GM23338 (cell line): ENCODE data around the gene FBLN2.

Source experiments
- CREB1 ChIP-seq: fragments of 250-450 bp; sonication (Bioruptor Pico); IDR thresholded peaks from 2 replicates; pipeline ENCODE4 v1.5.0; 2020; ENCODE audit warnings: low read depth, mild to moderate bottlenecking, moderate library complexity
- EZH2 ChIP-seq: fragments of 200-600 bp; sonication (generic); IDR thresholded peaks from one replicate; pipeline ENCODE4 v1.8.0; 2017; ENCODE audit warnings: antibody characterized with exemption, mild to moderate bottlenecking, low read depth; ENCODE audit not compliant: unreplicated experiment
- EZH2phosphoT487 ChIP-seq: fragments of 200-600 bp; sonication (generic); IDR thresholded peaks from one replicate; pipeline ENCODE4 v1.8.1; 2018; ENCODE audit warnings: antibody characterized with exemption; ENCODE audit not compliant: unreplicated experiment
- JUNB ChIP-seq: IDR thresholded peaks from one replicate; pipeline ENCODE4 v1.6.1; 2016; ENCODE audit warnings: antibody characterized with exemption; ENCODE audit not compliant: unreplicated experiment
- NANOG ChIP-seq: IDR thresholded peaks from 2 replicates; pipeline ENCODE4 v1.6.1; 2016; ENCODE audit warnings: antibody characterized with exemption, borderline replicate concordance
- POLR2AphosphoS5 ChIP-seq: IDR thresholded peaks from 2 replicates; pipeline ENCODE4 v1.6.1; 2016; ENCODE audit warnings: antibody characterized with exemption, low read depth
- STAT1 ChIP-seq: IDR thresholded peaks from one replicate; pipeline ENCODE4 v1.6.1; 2016; ENCODE audit warnings: antibody characterized with exemption; ENCODE audit not compliant: unreplicated experiment
- ZNF114 ChIP-seq: fragments of 250-450 bp; sonication (Bioruptor Pico); IDR thresholded peaks from 2 replicates; pipeline ENCODE4 v1.5.0; 2020; ENCODE audit warnings: mild to moderate bottlenecking, moderate library complexity
- ZNF331 ChIP-seq: fragments of 250-450 bp; sonication (Bioruptor Pico); IDR thresholded peaks from 2 replicates; pipeline ENCODE4 v1.5.0; 2020; ENCODE audit warnings: low read depth, mild to moderate bottlenecking, moderate library complexity
- TF ChIP-seq, protein P1 (sequence below): IDR thresholded peaks from one replicate; pipeline ENCODE4 v1.6.1; 2018; ENCODE audit warnings: antibody characterized with exemption; ENCODE audit not compliant: unreplicated experiment
- TF ChIP-seq, protein P2 (sequence below), 2 experiments: fragments of 200-600 bp in 1 of 2; sonication (generic) in 1 of 2; conservative IDR thresholded peaks; 2 replicates each; pipeline versions ENCODE4 v1.5.1 to v1.6.1; 2016 to 2017; ENCODE audit warnings: antibody characterized with exemption in 2 of 2, low read depth in 2 of 2, mild to moderate bottlenecking in 2 of 2, moderate library complexity in 1 of 2
- TF ChIP-seq, protein P3 (sequence below): IDR thresholded peaks from 2 replicates; pipeline ENCODE4 v1.6.1; 2016; ENCODE audit warnings: antibody characterized with exemption

DNA sequence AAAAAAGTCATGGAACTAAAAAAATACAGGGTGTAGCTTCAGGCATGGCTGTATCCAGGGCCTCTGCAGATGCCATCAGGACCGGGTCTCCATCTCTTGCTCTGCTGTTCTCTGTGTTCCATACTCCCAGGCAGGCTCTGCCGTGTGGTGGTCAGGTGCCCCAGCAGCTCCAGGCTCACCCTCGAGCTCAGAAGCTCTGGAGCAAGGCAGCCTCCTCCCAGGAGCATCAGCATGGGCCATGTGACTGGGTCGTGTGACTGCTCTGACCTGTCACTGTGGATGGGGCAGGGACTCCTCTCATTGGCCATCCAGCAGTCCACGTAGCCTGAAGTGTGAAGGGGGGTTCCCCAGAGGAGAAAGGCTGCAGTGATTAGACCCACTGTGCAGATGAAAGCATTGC is 8.5 kb downstream of the FBLN2 start:
- TF ChIP-seq, protein P1, sequence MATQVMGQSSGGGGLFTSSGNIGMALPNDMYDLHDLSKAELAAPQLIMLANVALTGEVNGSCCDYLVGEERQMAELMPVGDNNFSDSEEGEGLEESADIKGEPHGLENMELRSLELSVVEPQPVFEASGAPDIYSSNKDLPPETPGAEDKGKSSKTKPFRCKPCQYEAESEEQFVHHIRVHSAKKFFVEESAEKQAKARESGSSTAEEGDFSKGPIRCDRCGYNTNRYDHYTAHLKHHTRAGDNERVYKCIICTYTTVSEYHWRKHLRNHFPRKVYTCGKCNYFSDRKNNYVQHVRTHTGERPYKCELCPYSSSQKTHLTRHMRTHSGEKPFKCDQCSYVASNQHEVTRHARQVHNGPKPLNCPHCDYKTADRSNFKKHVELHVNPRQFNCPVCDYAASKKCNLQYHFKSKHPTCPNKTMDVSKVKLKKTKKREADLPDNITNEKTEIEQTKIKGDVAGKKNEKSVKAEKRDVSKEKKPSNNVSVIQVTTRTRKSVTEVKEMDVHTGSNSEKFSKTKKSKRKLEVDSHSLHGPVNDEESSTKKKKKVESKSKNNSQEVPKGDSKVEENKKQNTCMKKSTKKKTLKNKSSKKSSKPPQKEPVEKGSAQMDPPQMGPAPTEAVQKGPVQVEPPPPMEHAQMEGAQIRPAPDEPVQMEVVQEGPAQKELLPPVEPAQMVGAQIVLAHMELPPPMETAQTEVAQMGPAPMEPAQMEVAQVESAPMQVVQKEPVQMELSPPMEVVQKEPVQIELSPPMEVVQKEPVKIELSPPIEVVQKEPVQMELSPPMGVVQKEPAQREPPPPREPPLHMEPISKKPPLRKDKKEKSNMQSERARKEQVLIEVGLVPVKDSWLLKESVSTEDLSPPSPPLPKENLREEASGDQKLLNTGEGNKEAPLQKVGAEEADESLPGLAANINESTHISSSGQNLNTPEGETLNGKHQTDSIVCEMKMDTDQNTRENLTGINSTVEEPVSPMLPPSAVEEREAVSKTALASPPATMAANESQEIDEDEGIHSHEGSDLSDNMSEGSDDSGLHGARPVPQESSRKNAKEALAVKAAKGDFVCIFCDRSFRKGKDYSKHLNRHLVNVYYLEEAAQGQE: no peak
- TF ChIP-seq, protein P2, sequence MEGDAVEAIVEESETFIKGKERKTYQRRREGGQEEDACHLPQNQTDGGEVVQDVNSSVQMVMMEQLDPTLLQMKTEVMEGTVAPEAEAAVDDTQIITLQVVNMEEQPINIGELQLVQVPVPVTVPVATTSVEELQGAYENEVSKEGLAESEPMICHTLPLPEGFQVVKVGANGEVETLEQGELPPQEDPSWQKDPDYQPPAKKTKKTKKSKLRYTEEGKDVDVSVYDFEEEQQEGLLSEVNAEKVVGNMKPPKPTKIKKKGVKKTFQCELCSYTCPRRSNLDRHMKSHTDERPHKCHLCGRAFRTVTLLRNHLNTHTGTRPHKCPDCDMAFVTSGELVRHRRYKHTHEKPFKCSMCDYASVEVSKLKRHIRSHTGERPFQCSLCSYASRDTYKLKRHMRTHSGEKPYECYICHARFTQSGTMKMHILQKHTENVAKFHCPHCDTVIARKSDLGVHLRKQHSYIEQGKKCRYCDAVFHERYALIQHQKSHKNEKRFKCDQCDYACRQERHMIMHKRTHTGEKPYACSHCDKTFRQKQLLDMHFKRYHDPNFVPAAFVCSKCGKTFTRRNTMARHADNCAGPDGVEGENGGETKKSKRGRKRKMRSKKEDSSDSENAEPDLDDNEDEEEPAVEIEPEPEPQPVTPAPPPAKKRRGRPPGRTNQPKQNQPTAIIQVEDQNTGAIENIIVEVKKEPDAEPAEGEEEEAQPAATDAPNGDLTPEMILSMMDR (conservative IDR thresholded peaks at IDR 0.05; ENCODE audit: low read depth in 2 of 2): no peak
- TF ChIP-seq POLR2AphosphoS5 (no peak), EZH2 (no peak), EZH2phosphoT487 (no peak), JUNB (no peak), ZNF114 (CRISPR knock-in tag) (no peak), CREB1 (no peak), ZNF331 (CRISPR knock-in tag) (no peak), NANOG (no peak), STAT1 (no peak)
- TF ChIP-seq, protein P3, sequence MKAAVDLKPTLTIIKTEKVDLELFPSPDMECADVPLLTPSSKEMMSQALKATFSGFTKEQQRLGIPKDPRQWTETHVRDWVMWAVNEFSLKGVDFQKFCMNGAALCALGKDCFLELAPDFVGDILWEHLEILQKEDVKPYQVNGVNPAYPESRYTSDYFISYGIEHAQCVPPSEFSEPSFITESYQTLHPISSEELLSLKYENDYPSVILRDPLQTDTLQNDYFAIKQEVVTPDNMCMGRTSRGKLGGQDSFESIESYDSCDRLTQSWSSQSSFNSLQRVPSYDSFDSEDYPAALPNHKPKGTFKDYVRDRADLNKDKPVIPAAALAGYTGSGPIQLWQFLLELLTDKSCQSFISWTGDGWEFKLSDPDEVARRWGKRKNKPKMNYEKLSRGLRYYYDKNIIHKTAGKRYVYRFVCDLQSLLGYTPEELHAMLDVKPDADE: no peak
